Measurements from ENCODE around the gene LUC7L.

DNA sequence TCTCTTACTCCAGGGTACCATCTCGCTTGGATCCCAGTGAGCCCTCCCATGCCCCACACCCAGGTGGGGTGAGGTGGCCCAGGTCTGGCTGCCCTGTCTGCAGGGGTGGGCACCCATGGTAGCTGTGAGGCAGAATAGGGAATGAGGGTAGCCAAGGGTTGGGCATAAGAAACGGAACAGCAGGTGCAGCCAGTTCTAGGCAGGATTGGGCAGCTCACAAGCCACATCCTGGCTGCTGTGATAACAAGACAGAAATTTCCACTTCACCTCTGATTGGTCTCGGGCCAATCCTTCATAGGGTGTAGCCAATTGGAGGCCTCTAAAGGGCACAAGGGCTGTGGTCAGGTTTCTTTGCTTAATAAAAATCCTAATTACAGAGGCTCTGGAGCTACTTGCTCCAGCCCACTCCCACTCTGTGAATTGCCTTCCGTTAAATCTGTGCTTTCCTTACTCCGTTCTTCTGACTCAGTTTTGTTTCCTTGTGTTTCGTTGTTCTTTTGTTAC, 49.7 kb upstream of the LUC7L start:
- TF ChIP-seq, protein P1, sequence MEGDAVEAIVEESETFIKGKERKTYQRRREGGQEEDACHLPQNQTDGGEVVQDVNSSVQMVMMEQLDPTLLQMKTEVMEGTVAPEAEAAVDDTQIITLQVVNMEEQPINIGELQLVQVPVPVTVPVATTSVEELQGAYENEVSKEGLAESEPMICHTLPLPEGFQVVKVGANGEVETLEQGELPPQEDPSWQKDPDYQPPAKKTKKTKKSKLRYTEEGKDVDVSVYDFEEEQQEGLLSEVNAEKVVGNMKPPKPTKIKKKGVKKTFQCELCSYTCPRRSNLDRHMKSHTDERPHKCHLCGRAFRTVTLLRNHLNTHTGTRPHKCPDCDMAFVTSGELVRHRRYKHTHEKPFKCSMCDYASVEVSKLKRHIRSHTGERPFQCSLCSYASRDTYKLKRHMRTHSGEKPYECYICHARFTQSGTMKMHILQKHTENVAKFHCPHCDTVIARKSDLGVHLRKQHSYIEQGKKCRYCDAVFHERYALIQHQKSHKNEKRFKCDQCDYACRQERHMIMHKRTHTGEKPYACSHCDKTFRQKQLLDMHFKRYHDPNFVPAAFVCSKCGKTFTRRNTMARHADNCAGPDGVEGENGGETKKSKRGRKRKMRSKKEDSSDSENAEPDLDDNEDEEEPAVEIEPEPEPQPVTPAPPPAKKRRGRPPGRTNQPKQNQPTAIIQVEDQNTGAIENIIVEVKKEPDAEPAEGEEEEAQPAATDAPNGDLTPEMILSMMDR (IDR thresholded peaks at IDR 0.05), result no peak
- no peak for TF ChIP-seq EZH2 (IDR thresholded peaks at IDR 0.05)
